ENCODE measurements around the gene GJB2. TPM values are rescaled to one million over a fixed set of nuclear protein-coding genes. Genes with fewer than 3 reads are reported as not detected.

The GJB2 gene
- total and polyA plus RNA-seq, 2 of the 4 experiments (the other 2 are of a cell fraction): under 0.01 to 0.17 TPM

DNA sequence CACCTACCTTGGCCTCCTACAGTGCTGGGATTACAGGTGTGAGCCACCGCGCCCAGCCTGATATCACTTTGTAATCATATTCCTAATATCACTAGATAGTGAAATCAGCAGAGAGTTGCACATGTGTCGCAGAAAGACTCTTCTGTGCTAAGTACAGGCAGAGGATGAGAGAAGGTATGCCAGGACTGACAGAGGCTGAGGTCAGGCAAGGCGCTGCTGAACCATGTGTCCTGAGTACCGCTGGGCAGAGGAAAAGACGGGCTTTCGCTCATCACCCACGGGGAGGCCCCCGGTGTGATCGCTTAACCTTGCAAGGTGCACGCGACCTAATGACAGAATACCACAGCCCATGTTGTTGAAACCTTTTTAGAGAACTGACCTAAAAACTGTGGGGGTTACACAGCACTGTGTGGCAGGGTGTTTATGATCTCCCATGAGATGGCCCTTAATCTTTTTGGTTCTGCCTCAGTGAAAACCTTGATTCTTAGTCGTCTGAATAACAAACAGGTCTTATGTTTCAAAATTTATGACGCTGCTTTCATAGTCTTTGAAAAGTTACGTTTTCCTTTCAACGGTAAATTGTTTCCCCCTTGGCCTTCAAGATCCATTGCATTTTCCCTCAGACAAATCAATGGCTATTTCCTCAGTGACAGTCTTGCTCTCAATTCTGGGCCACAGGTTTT lies 44.1 kb downstream of the GJB2 start:
- Histone ChIP-seq H3K79me1 (ENCODE audit: low read depth in 1 of 2, low read length in 2 of 2) (no peaks in the 10 kb centered on the region), H4K20me1 (ENCODE audit: insufficient read depth, low read length) (no peaks in the 10 kb centered on the region), H3K4ac (ENCODE audit: low read depth, low read length) (no peak overlapping the region), H4K8ac (ENCODE audit: low read depth in 2 of 2, low read length in 2 of 2) (no peak overlapping the region), H3K18ac (ENCODE audit: low read depth, low read length) (no peak overlapping the region), H2AK5ac (ENCODE audit: low read depth, low read length) (no peak overlapping the region), H3K27me3 (ENCODE audit: control insufficient read depth, insufficient read depth, low read length) (peaks cover 10% of the 10 kb centered on the region), H3K27ac (ENCODE audit: insufficient read depth, low read length) (no peak overlapping the region), H3K23ac (ENCODE audit: low read depth, low read length) (no peak overlapping the region), H3K4me2 (ENCODE audit: low read depth, low read length) (no peak overlapping the region), H3K36me3 (ENCODE audit: control insufficient read depth, insufficient read depth, low read length) (peaks cover 1% of the 10 kb centered on the region; the same call in 1 of the 2 replicates), H4K91ac (ENCODE audit: insufficient read depth, low read depth, low read length) (no peak overlapping the region), H4K5ac (ENCODE audit: low read depth, low read length) (no peak overlapping the region), H2BK20ac (ENCODE audit: low read depth, low read length) (no peak overlapping the region), H3K56ac (ENCODE audit: extremely low read depth, insufficient read depth, low read length) (no peak overlapping the region), H3K14ac (replicated peaks; ENCODE audit: low read depth, low read length) (no peak overlapping the region), H3K4me1 (ENCODE audit: control insufficient read depth, insufficient read depth, low read length) (no peaks in the 10 kb centered on the region), H3K9me3 (ENCODE audit: control insufficient read depth, insufficient read depth, low read length) (no peaks in the 10 kb centered on the region), H2BK5ac (ENCODE audit: low read depth, low read length, poor library complexity, severe bottlenecking) (no peak overlapping the region), H2AFZ (replicated peaks; ENCODE audit: low read length, poor library complexity) (peak overlapping the region; percentile 46), H2BK15ac (ENCODE audit: low read depth, low read length) (no peak overlapping the region), H3K4me3 (ENCODE audit: insufficient read depth, low read depth, low read length) (no peak overlapping the region), H3K9ac (ENCODE audit: low read depth, low read length) (no peak overlapping the region), H2BK120ac (ENCODE audit: low read depth, low read length) (no peak overlapping the region), H2AK9ac (replicated peaks; ENCODE audit: low read depth, low read length, poor library complexity) (no peak overlapping the region), H3K9me1 (ENCODE audit: insufficient read depth, low read length) (no peaks in the 10 kb centered on the region)
- POLR2A ChIA-PET (ENCODE audit: unreplicated experiment): no interaction called here
- TF ChIP-seq RCOR1 (IDR thresholded peaks at IDR 0.05; ENCODE audit: insufficient replicate concordance, low read length) (no peak), CEBPB (IDR thresholded peaks at IDR 0.05; ENCODE audit: low read depth, low read length) (no peak), MAFK (IDR thresholded peaks at IDR 0.05; ENCODE audit: low read depth, low read length) (no peak), POLR2A (IDR thresholded peaks at IDR 0.05; ENCODE audit: low read depth, low read length) (no peak), CHD1 (IDR thresholded peaks at IDR 0.05; ENCODE audit: low read depth, low read length) (no peak), MXI1 (IDR thresholded peaks at IDR 0.05; ENCODE audit: borderline replicate concordance, low read depth, low read length) (no peak), RAD21 (IDR thresholded peaks at IDR 0.05; ENCODE audit: low read length) (no peak), MAZ (IDR thresholded peaks at IDR 0.05; ENCODE audit: borderline replicate concordance, low read depth, low read length) (no peak)
- TF ChIP-seq, protein P1, sequence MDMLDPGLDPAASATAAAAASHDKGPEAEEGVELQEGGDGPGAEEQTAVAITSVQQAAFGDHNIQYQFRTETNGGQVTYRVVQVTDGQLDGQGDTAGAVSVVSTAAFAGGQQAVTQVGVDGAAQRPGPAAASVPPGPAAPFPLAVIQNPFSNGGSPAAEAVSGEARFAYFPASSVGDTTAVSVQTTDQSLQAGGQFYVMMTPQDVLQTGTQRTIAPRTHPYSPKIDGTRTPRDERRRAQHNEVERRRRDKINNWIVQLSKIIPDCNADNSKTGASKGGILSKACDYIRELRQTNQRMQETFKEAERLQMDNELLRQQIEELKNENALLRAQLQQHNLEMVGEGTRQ (IDR thresholded peaks at IDR 0.05; ENCODE audit: low read depth, low read length): no peak
- in situ Hi-C loops (cut with MboI; ENCODE audit: low sequenced_read_pairs): no loop called here
- DNase-seq (no peak), ATAC-seq (ENCODE audit: low read depth) (no peak)
- CTCF ChIA-PET: no interaction called here
- dilution Hi-C loops (cut with HindIII; ENCODE audit: low sequenced_read_pairs, unreplicated experiment): no loop called here
- intact Hi-C loops (cut with micrococcal nuclease): no loop called here
- BruUV-seq (replicated peaks): no TSS peak
- 87% methylated on average over 6 of the region's 16 CpGs; no CpG with 5 or more reads in 1 of the 2 experiments for WGBS, 2 experiments (ENCODE audit: extremely low coverage in 2 of 2, insufficient read length in 1 of 2)
